ENCODE data around the gene HSPG2. TPM values are rescaled to one million over a fixed set of nuclear protein-coding genes. Genes with fewer than 3 reads are reported as not detected.
A peak's percentile ranks its signal among the peaks of the same experiment; 100 is the strongest.

Gene HSPG2
- total and polyA plus RNA-seq, 2 of the 13 experiments (the other 11 are each of a cell fraction or from before 2014, with no cell fraction given), result 9.1 to 13.1 TPM

DNA sequence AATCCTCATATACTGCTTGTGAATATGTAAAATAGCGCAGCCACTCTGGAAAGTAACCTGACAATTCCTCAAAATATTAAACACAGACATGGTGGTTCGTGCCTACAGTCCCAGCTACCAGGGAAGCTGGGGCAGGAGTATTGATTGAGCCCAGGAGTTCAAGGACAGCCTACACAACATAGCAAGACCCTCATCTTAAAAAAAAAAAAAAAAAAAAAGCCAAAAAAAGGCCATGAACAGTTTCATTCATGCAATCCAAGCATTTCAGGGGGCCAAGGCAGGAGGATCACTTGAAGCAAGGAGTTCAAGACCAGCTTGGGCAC lies 158.7 kb downstream of the HSPG2 start:
- Histone ChIP-seq H3K27me3 (ENCODE audit: control insufficient read depth in 1 of 2, insufficient read depth in 2 of 2, low read length in 2 of 2) (no peaks in the 10 kb centered on the region; a peak in 1 of 5 replicates), H3K79me2 (ENCODE audit: insufficient read depth, low read length) (peaks cover 79% of the 10 kb centered on the region), H3K27ac (ENCODE audit: extremely low read length, insufficient read depth, low read length) (no peak overlapping the region), H3K4me3 (replicated peaks in 1 of 3; ENCODE audit: insufficient read depth in 1 of 3, low read depth in 2 of 3, low read length in 3 of 3) (no peak overlapping the region), H4K20me1 (ENCODE audit: insufficient read depth, low read length) (peaks cover 45% of the 10 kb centered on the region), H3K9me3 (ENCODE audit: low read length) (no peaks in the 10 kb centered on the region), H3K36me3 (replicated peaks in 1 of 2; ENCODE audit: control insufficient read depth in 1 of 2, insufficient read depth in 2 of 2, low read length in 2 of 2) (0 out of 5 replicates have a peak, but pooled peaks cover 0 to 3% of the 10 kb centered on the region in 2 experiments), H3K4me2 (ENCODE audit: low read depth, low read length) (peak overlapping the region; percentile 12; the same call in 1 of the 2 replicates), H3K9ac (ENCODE audit: insufficient read depth, low read depth, low read length) (no peak overlapping the region), H2AFZ (ENCODE audit: low read length) (no peak overlapping the region), H3K4me1 (ENCODE audit: insufficient read depth, low read length) (peaks cover 52% of the 10 kb centered on the region)
- in situ Hi-C loops (cut with HindIII; ENCODE audit: extremely low pct_ligation_motif_present, low pct_unique_long_range_greater_than_20kb) (no loop called here), intact Hi-C loops (cut with micrococcal nuclease; ENCODE audit: unreplicated experiment) (no loop called here)
- peak; percentile 37 for FAIRE-seq
- 69% methylated on average over 2 of the region's 2 CpGs for WGBS (ENCODE audit: low lambda C conversion rate)
- BruUV-seq (replicated peaks), result no TSS peak
- DNase-seq (ENCODE audit: low spot score), result peak; percentile 33
- no peak for ATAC-seq
- ChIA-PET CTCF (ENCODE audit: low intra/inter-chr PET ratio, low total read pairs) (no interaction called here), POLR2A (no interaction called here)
- TF ChIP-seq HNF4A (CRISPR knock-in tag; IDR thresholded peaks at IDR 0.05) (peak; percentile 39; the same call in 1 of the 2 replicates), PAXIP1 (CRISPR knock-in tag; conservative IDR thresholded peaks at IDR 0.05) (peak; percentile 34; the same call in 1 of the 2 replicates), SAFB2 (CRISPR knock-in tag; IDR thresholded peaks at IDR 0.05; ENCODE audit: borderline replicate concordance, low read depth) (no peak), SIN3B (IDR thresholded peaks at IDR 0.05; ENCODE audit: low read length) (no peak), ZNF362 (CRISPR knock-in tag; IDR thresholded peaks at IDR 0.05; ENCODE audit: borderline replicate concordance) (peak; percentile 73; the same call in 1 of the 2 replicates), GATAD2A (CRISPR knock-in tag; IDR thresholded peaks at IDR 0.05) (peak; percentile 72), ZNF709 (CRISPR knock-in tag; IDR thresholded peaks at IDR 0.05) (no peak), ZNF12 (CRISPR knock-in tag; IDR thresholded peaks at IDR 0.05) (no peak), ZNF33A (CRISPR knock-in tag; IDR thresholded peaks at IDR 0.05; ENCODE audit: borderline replicate concordance) (no peak), FOXO1 (CRISPR knock-in tag; IDR thresholded peaks at IDR 0.05) (no peak), POLR2AphosphoS2 (IDR thresholded peaks at IDR 0.05; ENCODE audit: low read depth, low read length) (no peak), RARA (CRISPR knock-in tag; IDR thresholded peaks at IDR 0.05) (peak; percentile 72)
- TF ChIP-seq, protein P1, sequence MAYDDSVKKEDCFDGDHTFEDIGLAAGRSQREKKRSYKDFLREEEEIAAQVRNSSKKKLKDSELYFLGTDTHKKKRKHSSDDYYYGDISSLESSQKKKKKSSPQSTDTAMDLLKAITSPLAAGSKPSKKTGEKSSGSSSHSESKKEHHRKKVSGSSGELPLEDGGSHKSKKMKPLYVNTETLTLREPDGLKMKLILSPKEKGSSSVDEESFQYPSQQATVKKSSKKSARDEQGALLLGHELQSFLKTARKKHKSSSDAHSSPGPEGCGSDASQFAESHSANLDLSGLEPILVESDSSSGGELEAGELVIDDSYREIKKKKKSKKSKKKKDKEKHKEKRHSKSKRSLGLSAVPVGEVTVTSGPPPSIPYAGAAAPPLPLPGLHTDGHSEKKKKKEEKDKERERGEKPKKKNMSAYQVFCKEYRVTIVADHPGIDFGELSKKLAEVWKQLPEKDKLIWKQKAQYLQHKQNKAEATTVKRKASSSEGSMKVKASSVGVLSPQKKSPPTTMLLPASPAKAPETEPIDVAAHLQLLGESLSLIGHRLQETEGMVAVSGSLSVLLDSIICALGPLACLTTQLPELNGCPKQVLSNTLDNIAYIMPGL (CRISPR knock-in tag; IDR thresholded peaks at IDR 0.05; ENCODE audit: borderline replicate concordance in 1 of 2, low read depth in 1 of 2), result no peak
- TF ChIP-seq, protein P2, sequence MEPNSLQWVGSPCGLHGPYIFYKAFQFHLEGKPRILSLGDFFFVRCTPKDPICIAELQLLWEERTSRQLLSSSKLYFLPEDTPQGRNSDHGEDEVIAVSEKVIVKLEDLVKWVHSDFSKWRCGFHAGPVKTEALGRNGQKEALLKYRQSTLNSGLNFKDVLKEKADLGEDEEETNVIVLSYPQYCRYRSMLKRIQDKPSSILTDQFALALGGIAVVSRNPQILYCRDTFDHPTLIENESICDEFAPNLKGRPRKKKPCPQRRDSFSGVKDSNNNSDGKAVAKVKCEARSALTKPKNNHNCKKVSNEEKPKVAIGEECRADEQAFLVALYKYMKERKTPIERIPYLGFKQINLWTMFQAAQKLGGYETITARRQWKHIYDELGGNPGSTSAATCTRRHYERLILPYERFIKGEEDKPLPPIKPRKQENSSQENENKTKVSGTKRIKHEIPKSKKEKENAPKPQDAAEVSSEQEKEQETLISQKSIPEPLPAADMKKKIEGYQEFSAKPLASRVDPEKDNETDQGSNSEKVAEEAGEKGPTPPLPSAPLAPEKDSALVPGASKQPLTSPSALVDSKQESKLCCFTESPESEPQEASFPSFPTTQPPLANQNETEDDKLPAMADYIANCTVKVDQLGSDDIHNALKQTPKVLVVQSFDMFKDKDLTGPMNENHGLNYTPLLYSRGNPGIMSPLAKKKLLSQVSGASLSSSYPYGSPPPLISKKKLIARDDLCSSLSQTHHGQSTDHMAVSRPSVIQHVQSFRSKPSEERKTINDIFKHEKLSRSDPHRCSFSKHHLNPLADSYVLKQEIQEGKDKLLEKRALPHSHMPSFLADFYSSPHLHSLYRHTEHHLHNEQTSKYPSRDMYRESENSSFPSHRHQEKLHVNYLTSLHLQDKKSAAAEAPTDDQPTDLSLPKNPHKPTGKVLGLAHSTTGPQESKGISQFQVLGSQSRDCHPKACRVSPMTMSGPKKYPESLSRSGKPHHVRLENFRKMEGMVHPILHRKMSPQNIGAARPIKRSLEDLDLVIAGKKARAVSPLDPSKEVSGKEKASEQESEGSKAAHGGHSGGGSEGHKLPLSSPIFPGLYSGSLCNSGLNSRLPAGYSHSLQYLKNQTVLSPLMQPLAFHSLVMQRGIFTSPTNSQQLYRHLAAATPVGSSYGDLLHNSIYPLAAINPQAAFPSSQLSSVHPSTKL (CRISPR knock-in tag; IDR thresholded peaks at IDR 0.05), result peak; percentile 41
